ENCODE data around the gene NPB. TPM values are rescaled to one million over a fixed set of nuclear protein-coding genes. Genes with fewer than 3 reads are reported as not detected.

NPB gene
- total RNA-seq, 4 donors from 2014 or later: 0.12 to 0.16 TPM; not detected in 2

DNA sequence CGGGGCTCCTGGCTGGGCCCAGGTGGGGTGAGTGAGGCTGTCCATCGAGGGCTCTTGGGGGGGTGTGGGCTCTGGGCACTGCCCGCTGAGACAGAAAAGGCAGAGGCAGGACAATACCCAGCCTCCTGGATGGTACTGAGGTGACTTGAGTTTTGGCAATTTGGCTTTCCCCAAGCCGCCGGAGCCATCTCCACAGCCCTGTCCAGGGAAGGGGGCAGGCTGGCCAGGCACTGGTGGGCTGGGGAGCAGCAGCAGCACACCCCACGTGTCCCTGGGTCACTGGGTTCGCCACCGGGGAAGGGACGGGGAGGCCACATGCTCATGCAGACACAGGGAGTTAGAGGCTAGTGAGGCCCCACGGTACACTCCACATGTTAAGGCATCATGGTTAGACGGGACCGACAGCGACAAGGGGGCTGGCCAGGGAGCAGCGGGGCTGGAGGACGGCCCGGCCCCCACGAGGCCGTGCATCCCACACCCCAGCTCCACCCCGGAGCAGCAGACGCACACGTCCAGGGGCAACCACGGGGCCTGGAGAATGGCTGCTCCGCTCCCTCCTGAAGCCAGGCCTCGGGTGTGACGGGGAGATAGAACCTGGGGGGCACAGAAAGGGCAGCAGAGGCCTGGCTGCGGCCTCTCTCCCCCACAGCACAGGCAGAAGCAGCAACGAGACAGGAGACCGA, 33.9 kb upstream of the NPB start:
- no peaks in the 10 kb centered on the region for H3K27me3 ChIP-seq
- H3K4me3 ChIP-seq: no peak overlapping the region
- WGBS, 2 donors (ENCODE audit: low coverage in 1 of 2): no CpG with 5 or more reads among the region's 28 CpGs
- no peak for TF ChIP-seq EP300 (IDR thresholded peaks at IDR 0.05)
- TF ChIP-seq, protein P1, sequence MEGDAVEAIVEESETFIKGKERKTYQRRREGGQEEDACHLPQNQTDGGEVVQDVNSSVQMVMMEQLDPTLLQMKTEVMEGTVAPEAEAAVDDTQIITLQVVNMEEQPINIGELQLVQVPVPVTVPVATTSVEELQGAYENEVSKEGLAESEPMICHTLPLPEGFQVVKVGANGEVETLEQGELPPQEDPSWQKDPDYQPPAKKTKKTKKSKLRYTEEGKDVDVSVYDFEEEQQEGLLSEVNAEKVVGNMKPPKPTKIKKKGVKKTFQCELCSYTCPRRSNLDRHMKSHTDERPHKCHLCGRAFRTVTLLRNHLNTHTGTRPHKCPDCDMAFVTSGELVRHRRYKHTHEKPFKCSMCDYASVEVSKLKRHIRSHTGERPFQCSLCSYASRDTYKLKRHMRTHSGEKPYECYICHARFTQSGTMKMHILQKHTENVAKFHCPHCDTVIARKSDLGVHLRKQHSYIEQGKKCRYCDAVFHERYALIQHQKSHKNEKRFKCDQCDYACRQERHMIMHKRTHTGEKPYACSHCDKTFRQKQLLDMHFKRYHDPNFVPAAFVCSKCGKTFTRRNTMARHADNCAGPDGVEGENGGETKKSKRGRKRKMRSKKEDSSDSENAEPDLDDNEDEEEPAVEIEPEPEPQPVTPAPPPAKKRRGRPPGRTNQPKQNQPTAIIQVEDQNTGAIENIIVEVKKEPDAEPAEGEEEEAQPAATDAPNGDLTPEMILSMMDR (IDR thresholded peaks at IDR 0.05): no peak
- no peak for TF ChIP-seq POLR2AphosphoS5 (IDR thresholded peaks at IDR 0.05)
- no peak for TF ChIP-seq POLR2A (IDR thresholded peaks at IDR 0.05)
- peaks cover 0 to 42% of the 10 kb centered on the region in 2 donors for H3K36me3 ChIP-seq
- no peak for ATAC-seq
- H3K4me1 ChIP-seq: peaks cover 0 to 72% (median 35%) of the 10 kb centered on the region in 3 donors
- peak overlapping the region in 3 of 4 donors; percentile 98 to 99 (median 99) for H3K27ac ChIP-seq
- no peaks in the 10 kb centered on the region for H3K9me3 ChIP-seq

DNA sequence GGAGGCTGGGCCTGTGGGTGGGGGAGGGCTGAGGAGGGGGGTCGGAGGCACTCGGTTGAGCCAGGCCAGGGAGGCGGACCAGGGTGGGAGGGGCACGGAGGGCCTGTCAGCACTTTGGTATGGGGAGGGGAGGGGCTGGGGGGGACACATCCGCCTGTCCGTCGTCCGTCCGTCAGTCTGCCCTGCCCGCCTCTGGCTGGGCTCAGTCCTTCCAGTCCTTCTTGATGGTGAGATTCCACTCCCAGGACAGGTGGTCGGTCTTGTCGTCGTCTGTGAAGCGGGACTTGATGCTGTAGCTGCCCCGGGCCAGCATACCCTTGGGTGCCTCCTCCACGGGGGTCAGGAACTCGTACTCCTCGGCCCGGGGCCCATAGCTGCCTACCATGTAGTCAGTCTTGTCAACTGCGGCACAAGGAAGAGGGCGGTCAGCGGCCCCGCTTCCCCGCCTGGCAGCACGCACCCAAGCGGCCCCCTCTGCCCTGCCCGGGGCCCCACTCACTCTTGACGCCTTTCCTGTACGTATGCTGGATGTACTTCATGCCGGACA, 33.3 kb upstream of the NPB start:
- peaks cover 0 to 68% (median 35%) of the 10 kb centered on the region in 3 donors for H3K4me1 ChIP-seq
- ATAC-seq: peak; percentile 18
- TF ChIP-seq, protein P1 (IDR thresholded peaks at IDR 0.05): no peak
- TF ChIP-seq POLR2AphosphoS5 (IDR thresholded peaks at IDR 0.05): no peak
- no peak for TF ChIP-seq EP300 (IDR thresholded peaks at IDR 0.05)
- no peak for TF ChIP-seq POLR2A (IDR thresholded peaks at IDR 0.05)
- peak overlapping the region in 3 of 4 donors; percentile 98 to 99 (median 99) for H3K27ac ChIP-seq
- peak overlapping the region in 1 of 2 donors; percentile 80 for H3K4me3 ChIP-seq
- H3K9me3 ChIP-seq: no peaks in the 10 kb centered on the region
- H3K27me3 ChIP-seq: no peaks in the 10 kb centered on the region
- H3K36me3 ChIP-seq: peaks cover 0 to 42% of the 10 kb centered on the region in 2 donors
- 80% methylated on average over 1 of the region's 30 CpGs; no CpG with 5 or more reads in 1 of the 2 donors for WGBS, 2 donors (ENCODE audit: low coverage in 1 of 2)

DNA sequence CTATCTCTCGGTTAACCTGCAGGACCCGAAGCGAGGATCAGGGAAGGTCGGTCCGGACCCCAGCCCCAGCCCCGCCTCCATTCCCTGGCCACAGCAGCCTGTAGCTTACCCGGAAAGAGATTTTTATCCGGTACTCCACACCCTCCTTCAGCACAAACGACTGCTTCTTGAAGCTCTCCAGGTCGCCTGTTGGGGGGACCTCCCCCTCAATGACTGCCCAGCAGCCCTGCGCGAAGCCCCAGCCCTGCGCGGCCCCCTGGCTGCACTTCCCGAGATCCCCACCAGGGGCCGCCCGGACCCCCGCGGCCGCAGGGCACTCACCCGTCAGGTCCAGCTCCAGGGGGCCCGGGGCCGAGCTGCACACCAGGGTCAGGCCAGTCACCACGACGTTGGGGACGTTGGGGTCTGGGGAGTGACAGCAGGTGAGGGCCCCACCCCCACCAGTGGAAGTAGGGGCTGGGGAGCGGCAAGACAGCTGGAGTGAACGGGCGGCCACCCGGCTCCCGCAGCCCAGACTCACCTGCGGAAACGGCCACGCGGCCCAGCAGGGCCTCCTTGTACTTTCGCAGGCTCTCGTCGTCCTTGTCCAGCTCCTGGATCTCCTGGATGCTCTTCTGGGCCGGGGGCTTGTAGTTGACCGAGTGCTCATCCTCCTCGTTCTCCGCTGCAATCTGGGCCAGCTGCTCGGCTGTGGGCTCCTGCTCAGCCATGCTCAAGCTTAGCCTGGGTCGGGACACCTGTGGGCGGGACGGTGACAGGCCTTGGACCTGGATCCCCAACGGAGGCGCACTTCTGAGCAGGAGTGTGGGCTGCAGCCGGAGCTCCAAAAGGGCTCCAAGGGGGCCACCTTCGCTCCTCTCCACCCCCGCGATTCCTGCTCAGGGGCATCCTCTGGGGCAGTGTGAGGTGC, 32.6 kb upstream of the NPB start:
- Histone ChIP-seq H3K27me3 (no peaks in the 10 kb centered on the region), H3K4me1 (peaks cover 0 to 68% (median 35%) of the 10 kb centered on the region in 3 donors), H3K27ac (peak overlapping the region; percentile 84 to 99 (median 98)), H3K36me3 (peaks cover 0 to 42% of the 10 kb centered on the region in 2 donors), H3K9me3 (no peaks in the 10 kb centered on the region), H3K4me3 (peak overlapping the region; percentile 54 to 80)
- peak; percentile 8 for ATAC-seq
- WGBS, 2 donors (ENCODE audit: low coverage in 1 of 2): no CpG with 5 or more reads among the region's 52 CpGs
- TF ChIP-seq, protein P1 (IDR thresholded peaks at IDR 0.05): peak in 3 of 4 experiments; percentile 87 to 95 (median 87)
- TF ChIP-seq POLR2AphosphoS5 (IDR thresholded peaks at IDR 0.05) (peak; percentile 23), EP300 (IDR thresholded peaks at IDR 0.05) (no peak)

DNA sequence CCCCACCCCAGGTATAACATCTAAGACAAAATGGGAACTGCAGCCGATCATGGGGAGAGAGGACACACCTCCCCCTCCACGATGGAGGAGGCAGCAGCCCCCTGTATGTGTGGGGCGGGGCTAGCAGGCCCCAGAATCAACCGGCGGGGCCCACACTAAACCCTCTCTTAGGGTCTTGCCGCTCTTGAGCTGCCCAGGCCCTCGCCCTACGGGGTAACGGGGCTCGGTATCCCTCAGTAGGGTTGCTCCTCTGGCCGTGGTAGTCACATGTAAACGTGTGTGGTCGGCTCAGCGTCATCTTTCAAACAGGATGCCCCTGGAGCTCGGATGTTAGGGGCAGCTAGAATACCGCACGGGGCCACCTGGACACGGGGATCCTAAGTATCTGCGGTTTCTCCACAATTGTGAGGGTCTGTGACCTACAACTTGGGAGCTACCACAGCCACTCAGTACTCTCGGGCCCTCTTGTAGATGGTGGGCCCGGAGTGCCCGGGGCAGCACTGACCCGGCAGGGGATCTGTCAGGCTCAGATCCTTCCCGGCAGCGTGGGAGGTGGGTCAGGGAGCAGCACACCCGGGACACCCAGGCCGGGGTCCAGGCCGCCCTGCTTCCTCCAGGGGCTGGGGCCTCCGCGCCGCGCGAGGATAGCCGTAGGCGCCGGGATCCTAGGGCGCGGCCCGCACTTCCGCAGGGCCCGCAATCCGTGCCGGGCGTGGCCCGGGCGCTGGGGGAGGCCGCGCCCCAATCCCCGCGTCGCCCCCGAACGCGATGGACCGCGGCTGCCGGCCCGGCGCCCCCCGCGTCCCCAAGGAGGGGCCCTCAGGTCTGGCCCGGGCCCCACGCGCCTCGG, 31.7 kb upstream of the NPB start:
- peak; percentile 36 for ATAC-seq
- Histone ChIP-seq H3K9me3 (no peaks in the 10 kb centered on the region), H3K36me3 (peaks cover 0 to 35% of the 10 kb centered on the region in 2 donors), H3K27ac (peak overlapping the region; percentile 84 to 99 (median 98)), H3K4me1 (peaks cover 0 to 68% (median 35%) of the 10 kb centered on the region in 3 donors), H3K27me3 (no peaks in the 10 kb centered on the region), H3K4me3 (peak overlapping the region; percentile 54 to 80)
- TF ChIP-seq POLR2AphosphoS5 (IDR thresholded peaks at IDR 0.05) (peak; percentile 4), EP300 (IDR thresholded peaks at IDR 0.05) (no peak), POLR2A (IDR thresholded peaks at IDR 0.05) (peak in 1 of 2 donors; percentile 36)
- TF ChIP-seq, protein P1 (IDR thresholded peaks at IDR 0.05): no peak
- WGBS, 2 donors (ENCODE audit: low coverage in 1 of 2): no CpG with 5 or more reads among the region's 65 CpGs
